ENCODE results near the gene TNIP3.

TNIP3 gene

DNA sequence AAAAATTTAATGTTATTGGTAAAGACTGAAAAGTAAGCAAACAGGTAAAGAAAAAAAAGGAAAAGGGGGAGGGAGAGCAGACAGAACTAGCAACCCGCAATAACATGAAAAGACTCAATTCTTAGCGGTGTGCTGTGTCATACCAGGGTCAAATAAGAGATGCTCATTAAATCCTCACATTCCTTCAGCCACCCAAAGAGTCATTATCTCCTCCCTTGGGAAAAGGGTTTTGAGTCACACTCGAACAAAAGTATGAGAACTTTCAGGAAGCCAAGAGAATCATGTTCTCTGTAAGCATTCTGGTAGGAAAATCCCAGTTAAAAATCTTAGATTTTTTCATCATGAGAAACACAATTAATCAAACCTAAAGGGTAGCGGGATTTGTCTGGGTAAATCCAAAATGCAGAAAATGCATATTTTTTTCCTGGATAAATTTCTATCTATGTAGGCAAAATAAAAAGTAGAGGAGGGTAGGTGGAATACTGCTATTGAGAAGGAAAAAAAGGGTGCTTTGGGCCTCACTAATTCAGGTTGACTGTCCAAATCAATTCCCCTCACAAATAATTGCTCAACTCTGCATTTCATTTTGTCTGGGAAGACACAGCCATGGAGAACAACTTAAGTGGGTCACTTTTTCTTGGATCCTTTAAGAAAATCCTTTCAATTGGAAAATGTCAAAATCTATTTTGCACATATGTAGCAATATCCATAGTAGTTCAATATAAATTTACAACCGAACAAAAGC lies 23.2 kb downstream of the TNIP3 start:
- no peak for FAIRE-seq
- no peak for DNase-seq (ENCODE audit: insufficient read length, low spot score)

DNA sequence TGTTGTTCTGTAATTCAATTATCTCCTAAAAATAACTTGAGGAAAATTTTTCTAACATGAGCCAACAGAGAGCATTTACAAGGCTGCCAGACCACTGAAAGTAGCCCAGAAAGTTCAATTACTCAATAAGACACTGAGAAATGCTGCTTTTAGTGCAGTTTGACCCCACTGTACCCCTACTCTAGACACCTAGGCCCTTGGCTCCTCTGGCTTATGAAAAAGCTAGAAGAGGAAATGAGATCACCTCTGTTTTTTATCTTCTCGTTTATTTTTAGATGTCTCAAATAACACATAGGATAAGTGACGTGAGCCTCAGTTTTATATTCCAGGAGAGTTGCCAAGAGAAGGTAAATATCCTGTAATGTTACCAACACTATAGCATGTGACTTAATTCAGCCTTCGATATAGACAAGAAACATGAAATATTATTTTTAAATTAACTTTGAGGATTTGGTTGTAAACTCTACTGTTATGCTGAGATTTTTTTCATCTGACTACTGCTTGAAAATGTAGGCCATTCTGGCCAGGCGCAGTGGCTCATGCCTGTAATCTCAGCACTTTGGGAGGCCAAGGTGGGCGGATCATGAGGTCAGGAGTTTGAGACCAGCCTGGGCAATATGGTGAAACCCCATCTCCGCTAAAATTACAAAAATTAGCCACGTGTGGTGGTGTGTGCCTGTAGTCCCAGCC lies 24.4 kb downstream of the TNIP3 start:
- no peak for DNase-seq (ENCODE audit: insufficient read length, low spot score)
- FAIRE-seq: no peak

DNA sequence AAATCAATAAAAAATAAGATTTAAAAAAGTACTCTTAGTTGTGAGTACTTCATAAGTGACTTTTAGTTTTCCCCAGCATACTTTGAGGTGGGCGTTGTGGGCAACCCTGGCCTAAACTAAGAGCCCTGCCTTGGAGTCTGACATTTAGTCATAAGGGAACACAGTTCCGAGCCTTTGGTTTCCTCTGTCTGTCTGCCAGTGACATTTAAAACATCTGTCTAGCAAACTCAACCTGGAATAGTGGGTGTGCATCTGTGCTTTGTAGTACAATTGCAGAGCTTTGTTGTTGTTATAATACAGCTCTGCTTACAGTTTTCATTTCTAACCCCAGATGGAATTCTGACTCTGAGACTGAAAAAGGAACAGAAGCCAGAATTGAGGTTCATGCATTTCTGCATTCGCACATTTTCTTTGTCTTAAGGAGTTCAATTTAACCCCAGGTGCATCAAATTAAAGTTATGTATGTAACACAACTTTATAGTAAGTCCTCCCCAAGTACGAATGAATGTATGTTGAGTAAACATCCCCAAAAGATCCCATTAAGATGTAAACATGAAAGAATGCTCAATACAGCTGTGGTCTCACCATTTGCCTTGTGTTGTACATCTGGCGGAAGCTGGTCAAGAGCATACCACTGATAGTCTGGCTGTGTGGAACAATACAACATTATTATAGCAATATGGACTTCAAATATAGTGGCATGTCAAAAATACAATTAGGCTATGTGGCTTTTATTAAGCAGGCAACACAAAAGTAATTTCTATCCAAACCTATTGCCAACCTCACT lies 25.9 kb downstream of the TNIP3 start:
- DNase-seq (ENCODE audit: insufficient read length, low spot score): no peak
- no peak for FAIRE-seq

DNA sequence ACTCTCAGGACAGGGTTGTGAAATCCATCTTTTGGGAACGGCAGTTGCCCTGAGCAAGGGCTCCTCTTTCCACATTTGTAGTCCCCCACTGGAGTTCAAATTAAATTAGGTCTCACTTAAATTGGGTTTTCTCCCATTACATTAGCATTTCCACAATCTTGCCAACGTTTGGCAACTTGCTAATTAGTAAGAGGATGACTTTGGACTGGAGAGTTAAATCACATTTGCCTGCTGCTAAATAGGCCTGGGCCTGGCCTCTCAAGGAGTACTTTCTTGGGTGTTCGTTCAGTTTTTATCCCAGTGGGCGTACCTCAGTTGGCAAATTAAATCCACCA lies 33.8 kb downstream of the TNIP3 start:
- no peak for DNase-seq (ENCODE audit: insufficient read length, low spot score)
- no peak for FAIRE-seq

DNA sequence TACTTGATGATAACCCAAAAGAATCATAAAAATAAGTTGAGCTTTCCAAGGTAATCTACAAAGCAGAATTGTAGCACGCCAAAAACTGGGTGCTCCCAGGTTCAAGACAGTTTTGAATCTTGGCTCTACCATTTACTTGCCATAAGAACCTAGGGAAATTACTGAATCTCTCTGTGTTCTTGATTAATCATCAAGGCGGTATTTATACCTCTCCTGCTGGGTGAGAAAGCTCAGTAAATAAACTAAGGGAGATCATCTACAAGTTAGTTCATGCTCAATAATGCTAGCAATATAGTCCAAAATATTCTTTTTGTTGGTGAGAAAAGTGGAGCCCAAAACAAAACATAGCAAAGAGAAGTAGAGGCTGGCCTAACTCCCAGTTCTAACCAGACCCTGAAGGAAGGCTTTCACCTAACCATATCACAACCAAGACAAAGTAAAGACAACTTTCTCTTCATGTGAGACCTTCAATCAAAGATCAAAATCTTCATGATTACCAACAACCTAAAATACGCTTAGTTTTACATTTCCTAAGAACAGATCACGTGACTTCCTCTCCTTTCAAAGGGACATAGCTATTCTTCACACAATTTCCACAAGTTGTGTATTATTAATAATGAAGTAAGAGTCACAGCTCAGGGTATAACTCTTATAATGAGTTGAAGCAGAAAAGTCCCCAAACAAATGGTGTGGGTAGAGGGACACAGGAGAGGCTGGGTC lies 34.4 kb downstream of the TNIP3 start:
- DNase-seq (ENCODE audit: insufficient read length, low spot score): no peak
- no peak for FAIRE-seq

DNA sequence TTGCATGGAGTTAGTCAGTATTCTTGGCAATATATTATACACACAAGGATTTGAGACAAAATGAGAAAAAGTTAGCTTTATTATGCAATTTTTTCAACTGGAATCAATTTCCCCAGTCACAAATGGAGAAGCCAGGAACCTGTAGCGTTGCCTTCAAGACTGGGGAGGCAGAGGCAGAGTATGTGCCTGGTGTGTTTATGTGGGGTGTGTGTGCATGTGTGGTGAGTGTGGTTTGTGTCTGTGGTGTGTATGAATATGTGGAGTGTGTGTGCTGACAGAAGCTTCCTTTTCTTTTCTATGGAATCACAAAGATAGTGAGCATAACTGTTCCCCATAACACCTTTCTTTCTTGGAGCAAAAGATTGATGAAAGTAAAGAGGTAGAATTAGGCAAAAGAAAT lies 37.0 kb downstream of the TNIP3 start:
- FAIRE-seq (no peak), DNase-seq (ENCODE audit: insufficient read length, low spot score) (no peak)

DNA sequence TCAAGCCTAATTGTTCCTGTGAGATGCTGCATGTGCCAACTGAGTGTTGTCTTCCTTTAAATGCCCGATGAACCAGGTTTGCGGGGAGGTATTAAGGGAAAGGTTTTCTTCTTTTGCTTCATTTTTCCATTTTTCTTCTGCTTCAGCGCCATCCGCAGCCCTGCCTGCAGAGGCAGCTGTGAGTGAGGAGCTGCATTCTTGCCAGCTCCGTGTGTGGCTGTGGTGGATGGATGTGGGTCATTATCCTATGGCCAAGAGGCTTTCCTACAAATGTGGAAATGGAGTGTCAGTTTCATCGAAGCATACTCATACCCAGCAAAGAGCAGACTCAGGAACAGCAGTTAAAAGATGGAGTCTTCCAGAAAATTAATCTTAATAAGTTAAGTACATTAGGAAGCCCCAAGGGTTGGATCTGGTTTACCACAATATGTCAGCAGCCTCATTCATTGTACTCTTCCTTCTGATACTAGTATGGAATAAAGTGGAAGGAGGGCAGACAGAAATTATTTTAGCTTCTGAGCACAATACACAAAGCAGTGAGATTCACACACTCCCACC lies 37.6 kb downstream of the TNIP3 start:
- DNase-seq (ENCODE audit: insufficient read length, low spot score) (no peak), FAIRE-seq (no peak)

DNA sequence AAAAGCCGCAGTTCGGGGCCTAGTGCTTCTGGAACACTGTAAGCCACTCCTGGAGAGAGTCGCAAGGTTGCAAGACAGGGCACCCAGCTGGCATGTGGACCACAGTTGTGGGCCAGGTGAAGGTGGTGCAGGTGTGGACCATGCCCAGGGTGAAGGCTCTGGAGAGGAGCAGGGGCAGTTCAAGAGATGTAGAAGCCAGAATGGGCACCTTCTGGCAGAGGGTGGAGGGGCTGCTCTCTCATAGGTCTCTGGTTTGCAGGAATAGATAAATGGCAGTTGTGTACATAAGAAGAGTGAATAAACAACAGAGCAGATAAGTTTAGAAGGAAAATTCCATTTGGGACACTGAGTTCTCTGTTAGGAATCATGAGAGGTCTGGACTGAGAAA lies 38.6 kb downstream of the TNIP3 start:
- FAIRE-seq (no peak), DNase-seq (ENCODE audit: insufficient read length, low spot score) (no peak)

DNA sequence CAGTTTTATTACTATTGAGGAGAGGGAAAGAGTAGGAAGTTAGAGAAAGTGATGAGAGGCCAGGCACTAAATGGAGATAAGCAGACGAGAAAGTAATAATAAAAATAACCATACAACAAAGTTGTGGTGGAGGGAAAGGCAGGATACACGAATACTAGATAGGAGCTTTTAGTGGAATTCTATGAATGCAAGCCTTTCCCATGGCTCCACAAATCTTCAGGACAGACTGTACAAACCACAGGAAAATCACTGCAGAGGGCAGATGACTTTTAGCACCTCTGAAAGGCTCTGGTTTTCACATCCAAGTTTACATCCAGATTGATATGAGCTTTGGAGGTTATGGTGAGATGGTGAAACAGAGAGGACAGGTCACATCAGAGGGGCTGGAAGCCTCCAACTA lies 41.5 kb downstream of the TNIP3 start:
- DNase-seq (ENCODE audit: insufficient read length, low spot score) (no peak), FAIRE-seq (no peak)

DNA sequence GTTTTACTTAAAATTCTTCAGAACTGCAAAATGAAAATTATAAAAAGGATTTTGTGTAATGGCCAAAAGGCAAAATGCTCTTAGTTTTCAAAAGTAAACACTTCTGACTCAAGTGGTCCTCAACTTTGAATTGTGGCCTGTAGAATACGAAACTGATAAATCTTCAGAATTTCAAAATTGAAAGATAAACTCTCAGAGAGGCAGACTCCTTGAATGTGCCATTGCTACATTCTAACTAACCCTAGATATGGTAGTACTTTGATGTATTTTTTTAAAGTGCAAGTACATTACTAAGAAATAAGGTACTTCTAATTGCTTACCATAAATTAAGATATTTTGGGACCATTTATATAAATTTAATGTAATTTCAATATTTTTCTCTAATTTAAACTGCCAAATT lies 44.4 kb downstream of the TNIP3 start:
- FAIRE-seq: no peak
- no peak for DNase-seq (ENCODE audit: insufficient read length, low spot score)

DNA sequence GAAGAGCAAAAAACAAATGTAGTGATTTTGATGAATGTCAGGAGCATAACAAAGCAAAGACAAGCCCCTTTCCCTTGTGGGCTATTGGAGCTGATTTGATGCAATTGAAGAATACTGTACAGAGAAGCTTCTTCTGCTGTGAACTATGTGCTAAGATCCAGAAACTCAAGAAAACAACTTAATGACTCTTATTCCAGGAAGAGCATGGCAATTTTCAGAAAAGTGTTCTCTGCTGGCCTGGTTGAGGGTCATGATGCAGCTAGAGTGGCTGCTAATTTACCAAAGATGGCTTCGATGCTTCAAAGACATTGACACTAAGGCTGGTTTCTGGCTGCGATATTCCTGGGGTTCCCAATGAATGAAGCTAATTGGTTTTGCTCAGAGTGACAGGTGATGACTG lies 45.8 kb downstream of the TNIP3 start:
- FAIRE-seq: no peak
- no peak for DNase-seq (ENCODE audit: insufficient read length, low spot score)

DNA sequence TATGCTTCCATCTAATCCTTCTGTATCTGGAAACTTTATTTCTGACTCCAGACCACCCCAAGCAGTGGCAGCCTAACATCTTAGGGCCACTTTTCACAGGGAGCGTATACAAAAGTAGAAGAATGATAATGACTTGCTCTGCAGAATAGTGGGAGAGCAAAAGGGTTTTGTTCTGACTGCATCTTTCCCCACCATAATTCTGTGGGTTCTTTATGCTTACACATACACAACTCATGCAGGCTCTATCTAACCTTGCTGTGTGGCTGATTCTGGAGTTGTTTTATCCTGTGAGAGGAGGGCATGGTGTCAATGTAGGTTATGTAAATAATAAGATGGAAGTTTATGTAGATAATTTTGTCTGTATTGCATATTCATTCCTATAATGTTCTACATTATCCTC lies 49.4 kb downstream of the TNIP3 start:
- DNase-seq (ENCODE audit: insufficient read length, low spot score) (no peak), FAIRE-seq (no peak)

DNA sequence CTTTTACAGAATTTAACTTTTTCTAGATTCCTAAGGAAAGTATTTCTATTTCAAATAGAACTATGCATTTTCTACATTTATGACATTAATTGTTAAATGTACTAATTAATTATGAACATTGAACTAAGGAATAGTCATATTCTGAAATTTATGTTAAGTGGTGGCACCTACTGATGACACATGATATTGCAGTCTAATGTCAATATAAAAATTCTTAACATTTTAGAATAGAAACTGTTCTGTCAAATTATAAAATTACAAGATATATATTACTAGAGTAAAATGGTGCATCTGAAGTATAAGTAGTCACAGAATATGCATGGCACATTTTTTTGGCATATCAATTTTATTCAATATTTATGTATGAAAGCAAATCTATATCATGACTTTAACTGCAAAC lies 51.6 kb downstream of the TNIP3 start:
- no peak for DNase-seq (ENCODE audit: insufficient read length, low spot score)
- FAIRE-seq: no peak

DNA sequence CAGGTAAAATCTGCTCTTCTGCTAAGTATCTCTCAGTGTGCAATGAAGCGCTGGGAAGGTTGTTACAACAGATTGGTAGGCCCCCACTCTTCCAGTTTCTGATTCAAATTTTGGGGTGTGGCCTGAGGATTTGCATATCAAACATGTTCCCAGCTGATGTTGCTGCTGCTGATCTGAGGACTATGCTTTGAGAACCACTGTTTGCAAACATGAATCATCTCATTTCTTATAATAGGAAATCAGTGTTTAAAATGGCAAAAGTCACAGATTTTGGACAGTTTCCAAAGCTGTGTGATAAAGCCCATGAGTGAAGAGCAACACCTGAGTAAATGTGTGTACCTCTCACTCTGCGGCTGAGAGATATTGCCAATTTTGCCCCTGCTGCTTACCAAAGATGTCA lies 55.6 kb downstream of the TNIP3 start:
- no peak for FAIRE-seq
- DNase-seq (ENCODE audit: insufficient read length, low spot score): no peak

DNA sequence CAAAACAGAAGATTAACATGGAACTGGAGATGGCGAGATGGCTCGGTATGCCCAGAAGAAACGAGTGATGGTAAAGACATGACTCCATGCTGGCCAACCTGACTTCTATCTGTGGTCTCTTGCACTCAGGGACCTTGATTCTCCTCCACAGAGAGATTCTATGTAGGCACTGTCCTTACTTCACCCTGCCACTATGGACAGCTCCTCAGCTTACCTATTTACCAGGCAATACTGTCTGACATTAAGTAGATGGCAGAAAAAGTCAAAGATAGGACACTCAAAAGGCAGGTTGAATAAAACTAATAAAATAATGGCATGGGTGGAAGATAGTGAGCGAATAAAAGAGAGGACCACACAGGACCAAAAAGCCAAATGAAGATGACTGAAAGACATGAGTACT lies 56.6 kb downstream of the TNIP3 start:
- FAIRE-seq (no peak), DNase-seq (ENCODE audit: insufficient read length, low spot score) (no peak)

DNA sequence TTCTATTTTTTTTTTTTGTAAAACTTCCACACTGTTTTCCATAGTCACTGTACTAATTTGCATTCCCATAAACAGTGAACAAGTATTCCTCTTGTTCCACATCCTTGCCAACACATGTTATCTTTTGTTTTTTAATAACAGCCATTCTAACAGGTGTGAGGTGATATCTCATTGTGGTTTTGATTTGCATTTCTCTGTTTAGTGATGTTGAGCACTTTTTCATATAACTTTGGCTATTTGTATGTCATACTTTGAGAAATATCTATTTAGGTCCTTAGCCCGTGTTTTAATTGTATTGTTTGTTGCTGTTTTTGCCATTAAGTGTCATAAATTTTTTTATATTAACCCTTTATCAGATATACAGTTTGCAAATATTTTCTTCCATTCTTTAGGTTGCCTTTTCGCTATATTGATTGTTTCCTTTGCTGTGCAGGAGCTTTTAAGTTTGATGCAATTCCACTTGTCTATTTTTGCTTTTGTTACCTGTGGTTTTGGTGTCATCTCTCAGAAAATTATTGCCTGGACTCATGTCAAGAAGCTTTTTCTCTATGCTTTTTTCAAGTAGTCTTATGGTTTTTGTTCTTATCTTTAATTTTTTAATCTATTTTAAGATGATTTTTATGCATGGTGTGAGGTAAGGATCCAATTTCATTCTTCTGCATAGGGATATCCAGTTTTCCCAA lies 63.9 kb downstream of the TNIP3 start:
- FAIRE-seq: no peak

DNA sequence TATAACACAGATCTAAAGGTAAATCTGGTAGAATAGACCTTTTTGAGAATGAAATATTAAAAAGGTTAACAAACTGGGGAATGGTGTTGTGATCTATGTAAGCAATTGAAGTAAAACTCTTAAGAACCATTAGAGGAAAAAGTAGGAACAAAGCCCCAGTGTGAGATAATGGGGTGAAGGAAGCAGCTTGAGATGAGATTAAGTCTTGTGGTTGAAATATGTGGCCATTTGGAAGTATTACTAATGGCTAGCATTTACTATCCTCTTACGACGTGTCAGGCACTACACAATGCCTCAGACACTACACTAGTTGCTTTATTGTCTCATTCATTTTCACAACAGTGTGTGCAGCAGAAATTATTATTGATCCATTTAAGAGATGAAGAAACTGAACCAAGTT lies 65.9 kb downstream of the TNIP3 start:
- FAIRE-seq (no peak), DNase-seq (ENCODE audit: insufficient read length, low spot score) (no peak)

More for the DNA sequence above, 63.9 kb downstream of the TNIP3 start:
- DNase-seq (ENCODE audit: insufficient read length, low spot score): no peak

DNA sequence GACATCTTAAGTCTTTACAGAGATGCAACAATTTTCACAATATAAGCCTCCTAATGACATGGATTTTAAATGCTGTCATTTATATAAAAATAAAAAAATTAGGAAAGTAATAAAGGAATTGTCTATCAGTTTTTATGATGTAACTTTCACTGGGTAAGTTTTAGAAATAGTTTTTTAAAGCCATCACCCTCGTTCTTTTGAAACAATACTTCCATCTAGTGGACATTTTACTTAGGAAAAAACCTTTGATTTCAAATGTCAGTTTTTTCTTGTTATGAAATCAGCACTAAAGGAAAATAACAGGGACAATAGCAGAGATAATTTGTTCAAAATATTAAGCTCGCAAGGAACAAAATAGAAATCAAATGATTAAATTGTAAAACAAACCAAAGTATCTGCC lies 67.5 kb downstream of the TNIP3 start:
- no peak for FAIRE-seq
- peak; percentile 7 for DNase-seq (ENCODE audit: insufficient read length, low spot score)

DNA sequence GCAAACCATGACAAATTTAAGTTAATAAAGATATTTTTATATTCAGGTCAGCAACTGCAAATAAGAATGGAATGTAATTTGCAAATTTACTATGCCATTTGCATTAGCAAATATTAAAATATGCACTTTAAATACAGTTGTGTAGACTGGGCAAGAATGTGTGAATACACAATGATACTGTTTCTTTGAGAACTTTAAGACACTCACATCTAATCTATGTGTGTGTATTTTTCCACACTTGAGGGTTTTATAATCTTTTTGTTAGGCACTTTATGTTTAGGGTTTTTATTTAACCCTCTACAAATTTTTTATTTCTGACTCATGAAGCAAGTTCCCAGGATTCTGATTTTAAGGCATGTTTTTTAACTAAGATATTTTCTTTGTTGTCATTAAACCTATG lies 67.9 kb downstream of the TNIP3 start:
- no peak for FAIRE-seq
- no peak for DNase-seq (ENCODE audit: insufficient read length, low spot score)

DNA sequence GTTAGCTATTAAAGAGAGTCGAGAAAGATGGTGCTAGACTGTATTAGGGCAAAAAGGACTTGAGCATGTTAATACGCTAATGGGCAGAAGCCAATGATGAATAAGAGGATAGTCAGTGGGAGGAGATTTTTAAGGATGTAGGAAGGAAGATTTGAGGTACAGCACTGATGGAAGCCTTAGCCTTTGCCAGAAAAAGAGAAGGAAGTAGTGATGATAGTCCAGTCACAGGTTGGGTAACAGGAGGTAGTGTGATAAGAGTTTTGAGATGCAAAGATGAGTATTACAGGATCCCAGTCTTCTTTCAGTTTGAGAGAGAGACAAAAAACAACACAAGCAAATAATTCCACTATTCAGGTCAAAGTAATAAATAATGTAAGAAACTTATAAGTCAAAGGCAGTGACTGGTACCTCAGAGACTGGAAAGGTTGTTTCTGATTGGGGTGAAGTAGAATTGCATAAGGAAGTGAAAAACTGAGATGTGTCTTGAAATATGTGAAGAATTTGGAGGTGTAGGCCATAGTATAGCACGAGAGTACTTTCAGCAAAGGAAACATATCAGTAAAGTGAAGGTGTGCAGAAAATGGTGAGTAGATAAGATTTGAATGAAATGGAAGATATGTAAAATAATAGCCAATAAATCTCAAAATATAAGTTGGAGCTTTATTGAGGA lies 69.7 kb downstream of the TNIP3 start:
- DNase-seq (ENCODE audit: insufficient read length, low spot score) (no peak), FAIRE-seq (no peak)
